HuH-7.5 (cell line): ENCODE data around the gene CCL17.
"Not testable (repeated sequence)": the region's sequence is repeated elsewhere in the genome, so short reads cannot be mapped to it uniquely, and the experiment has no call there.

ENCODE experiments used
- DNase-seq: peaks from one replicate; pipeline ENCODE4 v3.0.0; 2011; ENCODE audit warnings: low spot score

CCL17 gene

DNA sequence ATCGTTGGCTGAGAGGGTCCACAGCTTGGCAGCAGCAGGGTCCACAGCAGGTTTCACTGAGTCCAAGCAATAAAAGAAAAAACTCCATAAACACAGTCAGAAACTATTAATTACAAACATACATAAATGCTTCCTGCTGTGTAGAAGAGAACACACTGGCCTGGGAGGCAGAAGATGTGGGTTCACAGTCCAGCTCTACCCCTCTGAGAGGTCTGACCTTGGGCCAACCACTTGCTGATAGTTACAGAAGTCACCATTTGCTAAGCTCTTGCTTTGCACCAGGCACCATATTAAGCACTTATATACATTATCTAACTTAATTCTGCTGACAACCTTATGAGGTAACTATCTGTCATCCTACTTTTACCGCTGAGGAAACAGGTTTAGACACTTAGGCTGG is 27.9 kb downstream of the CCL17 start:
- DNase-seq, result no peak

- no peak for DNase-seq
Measured at GRCh38 chr16:57432989-57433388, 28.4 kb downstream of the CCL17 start.

- DNase-seq, result no peak
Measured at GRCh38 chr16:57434003-57434402, 29.4 kb downstream of the CCL17 start.

GRCh38 chr16:57435838-57436237 is 31.3 kb downstream of the CCL17 start:
- DNase-seq, result no peak

GRCh38 chr16:57439947-57440346 is 35.4 kb downstream of the CCL17 start:
- DNase-seq, result not testable (repeated sequence)

DNA sequence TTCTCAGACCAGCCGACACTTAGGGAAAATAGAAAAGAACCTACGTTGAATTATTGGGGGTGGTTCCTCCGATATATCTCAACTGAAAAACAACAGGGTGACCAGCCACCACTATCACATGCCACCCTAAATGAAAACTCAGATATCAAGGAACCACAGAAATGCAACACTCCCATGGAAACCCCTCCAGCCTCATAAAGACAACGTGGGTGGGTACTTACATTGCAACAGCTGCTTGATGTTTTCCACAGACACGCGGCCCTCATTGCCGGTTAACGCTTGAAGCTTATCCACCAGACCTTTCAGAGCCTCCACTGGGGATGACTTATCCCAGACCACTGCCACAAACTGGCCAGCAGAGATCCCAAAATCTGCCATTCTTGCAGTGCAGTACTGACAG is 36.0 kb downstream of the CCL17 start:
- not testable (repeated sequence) for DNase-seq

GRCh38 chr16:57444711-57445110 is 40.1 kb downstream of the CCL17 start:
- no peak for DNase-seq

DNA sequence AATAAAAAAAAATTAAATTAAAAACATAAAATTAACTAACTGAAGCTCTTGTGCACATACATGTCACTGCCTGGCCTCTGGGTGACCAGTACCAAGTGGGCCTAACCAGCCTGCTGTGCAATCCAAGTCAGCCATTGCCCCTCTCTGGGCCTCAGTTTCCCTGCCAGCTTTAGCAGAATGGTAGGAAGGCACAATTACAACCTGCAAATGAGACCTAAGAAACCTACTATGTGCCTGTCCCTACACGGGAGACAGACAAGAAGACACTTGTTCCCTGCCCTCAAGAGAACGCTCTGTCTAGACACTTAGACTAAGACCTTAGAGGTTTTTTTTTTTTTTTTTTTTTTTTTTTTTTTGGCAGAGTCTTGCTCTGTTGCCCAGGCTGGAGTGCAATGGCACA is 40.9 kb downstream of the CCL17 start:
- DNase-seq, result no peak

GRCh38 chr16:57446531-57447185 is 42.1 kb downstream of the CCL17 start:
- no peak for DNase-seq

DNA sequence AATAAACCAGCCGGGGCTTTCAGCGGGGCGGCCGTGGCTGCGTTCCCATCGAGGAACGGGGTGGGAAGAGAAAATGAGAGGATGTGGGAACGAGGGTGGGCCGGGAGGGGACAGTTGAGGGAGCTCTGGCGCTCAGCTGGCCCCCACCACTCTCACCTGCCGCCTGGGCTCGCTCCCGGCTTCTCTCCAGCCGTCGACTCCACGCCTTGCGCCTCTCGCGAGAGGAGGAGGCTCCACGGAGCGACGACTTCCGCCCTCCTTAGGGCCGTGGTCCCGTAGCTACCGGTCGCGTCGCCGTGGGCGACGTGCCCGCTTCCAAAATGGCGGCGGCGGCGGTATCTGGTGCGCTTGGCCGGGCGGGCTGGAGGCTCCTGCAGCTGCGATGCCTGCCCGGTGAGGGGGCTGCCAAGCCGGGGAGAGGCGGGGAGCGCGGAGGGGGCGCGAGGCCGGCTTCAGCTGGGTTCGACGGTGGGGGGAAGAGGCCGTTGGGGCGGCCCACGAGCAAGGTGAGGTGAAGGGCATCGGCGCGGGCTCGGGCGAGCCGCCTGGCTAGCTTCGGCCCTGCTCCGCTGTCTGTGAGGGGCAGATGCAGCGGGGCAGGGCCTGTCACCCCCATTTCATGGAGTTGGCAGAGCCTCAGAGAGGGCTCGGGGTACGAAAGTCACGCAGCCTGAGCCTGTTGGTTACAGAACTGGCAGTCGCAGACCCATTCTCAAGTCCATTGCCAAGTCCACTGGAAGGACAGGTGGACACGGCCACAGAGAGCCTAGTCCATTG is 42.8 kb downstream of the CCL17 start, which contains the start of the genes CIAPIN1 and COQ9:
CIAPIN1 (minus strand) TSS at position 200 of the 777 bp plus-strand sequence. CDS start 6,457 bp downstream, outside the sequence.
COQ9 (plus strand) TSS at position 294 of the 777 bp plus-strand sequence; CDS start at position 321, 27 bp downstream.
- peak; percentile 72 for DNase-seq

DNA sequence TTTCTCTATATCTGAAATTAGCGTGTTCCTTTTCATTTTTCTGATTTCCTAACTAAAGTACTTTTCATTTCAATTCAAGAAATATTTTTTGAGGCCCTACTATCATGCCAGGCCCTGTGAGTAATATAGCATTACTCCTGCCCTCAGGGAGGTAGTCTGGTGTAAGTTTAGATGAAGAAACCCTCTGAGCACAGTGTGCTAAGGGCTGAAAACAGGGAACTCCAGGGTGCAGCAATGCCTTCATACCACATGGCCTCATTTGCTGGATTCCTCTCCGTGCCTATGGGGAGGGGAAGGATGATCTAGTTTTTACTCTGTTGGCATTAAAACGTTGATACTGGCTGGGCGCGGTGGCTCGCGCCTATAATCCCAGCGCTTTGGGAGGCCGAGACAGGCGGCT is 47.5 kb downstream of the CCL17 start:
- no peak for DNase-seq

GRCh38 chr16:57462209-57462977 is 57.8 kb downstream of the CCL17 start, which contains the start of gene POLR2C:
TSS of gene POLR2C (plus strand) at chr16:57462679. CDS start at chr16:57462725, 46 bp downstream.
- DNase-seq, result peak; percentile 62

- DNase-seq, result no peak
Measured at GRCh38 chr16:57462978-57463362, 58.4 kb downstream of the CCL17 start.

- DNase-seq, result no peak
Measured at GRCh38 chr16:57464523-57464922, 60.0 kb downstream of the CCL17 start.
